ENCODE measurements around the gene RNF144A.

Gene RNF144A

DNA sequence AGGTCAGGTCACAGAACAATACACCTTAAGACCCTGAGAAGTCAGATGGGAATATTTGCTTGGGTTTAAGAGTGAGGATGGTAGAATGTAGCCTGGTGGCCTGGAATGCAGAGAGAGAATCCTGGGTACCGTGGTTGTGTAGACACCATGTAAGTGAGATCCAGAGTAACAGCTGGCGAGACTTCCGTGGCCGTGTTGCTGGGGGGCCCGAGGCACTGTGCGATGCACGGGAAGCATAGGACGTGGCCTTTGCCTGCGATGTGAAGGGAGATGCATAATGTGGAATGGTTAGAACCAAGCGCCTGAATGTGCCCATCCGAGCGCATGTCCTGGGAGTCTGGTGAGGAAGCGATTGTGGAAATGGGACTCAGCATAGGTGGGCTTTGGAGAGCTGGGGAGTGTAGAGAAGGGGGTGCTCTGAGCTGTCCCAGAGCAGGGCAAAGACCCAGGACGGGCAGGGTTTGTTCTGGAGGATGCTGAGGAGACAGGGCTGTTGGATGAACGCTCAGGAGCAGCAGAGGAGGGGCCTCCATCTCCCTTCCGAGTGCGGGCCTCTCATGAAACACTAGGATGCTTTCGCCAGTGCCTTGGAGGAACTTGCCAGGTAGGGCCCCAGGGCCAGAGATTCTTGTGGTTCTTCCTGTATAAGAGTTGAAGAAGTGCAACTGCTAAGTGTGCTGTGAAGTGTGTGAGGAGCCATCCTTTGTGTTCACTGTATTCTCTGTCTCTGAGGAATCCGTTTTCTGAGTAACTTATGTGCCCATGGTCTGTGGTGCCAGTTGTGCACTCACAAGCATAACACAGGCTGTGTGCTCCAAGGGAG, 7.1 kb downstream of the RNF144A start:
- TF ChIP-seq ZFX (IDR thresholded peaks at IDR 0.05; ENCODE audit: borderline replicate concordance) = no peak
- TF ChIP-seq, protein P1, sequence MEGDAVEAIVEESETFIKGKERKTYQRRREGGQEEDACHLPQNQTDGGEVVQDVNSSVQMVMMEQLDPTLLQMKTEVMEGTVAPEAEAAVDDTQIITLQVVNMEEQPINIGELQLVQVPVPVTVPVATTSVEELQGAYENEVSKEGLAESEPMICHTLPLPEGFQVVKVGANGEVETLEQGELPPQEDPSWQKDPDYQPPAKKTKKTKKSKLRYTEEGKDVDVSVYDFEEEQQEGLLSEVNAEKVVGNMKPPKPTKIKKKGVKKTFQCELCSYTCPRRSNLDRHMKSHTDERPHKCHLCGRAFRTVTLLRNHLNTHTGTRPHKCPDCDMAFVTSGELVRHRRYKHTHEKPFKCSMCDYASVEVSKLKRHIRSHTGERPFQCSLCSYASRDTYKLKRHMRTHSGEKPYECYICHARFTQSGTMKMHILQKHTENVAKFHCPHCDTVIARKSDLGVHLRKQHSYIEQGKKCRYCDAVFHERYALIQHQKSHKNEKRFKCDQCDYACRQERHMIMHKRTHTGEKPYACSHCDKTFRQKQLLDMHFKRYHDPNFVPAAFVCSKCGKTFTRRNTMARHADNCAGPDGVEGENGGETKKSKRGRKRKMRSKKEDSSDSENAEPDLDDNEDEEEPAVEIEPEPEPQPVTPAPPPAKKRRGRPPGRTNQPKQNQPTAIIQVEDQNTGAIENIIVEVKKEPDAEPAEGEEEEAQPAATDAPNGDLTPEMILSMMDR (IDR thresholded peaks at IDR 0.05) = no peak
- no peak overlapping the region for H3K27ac ChIP-seq

DNA sequence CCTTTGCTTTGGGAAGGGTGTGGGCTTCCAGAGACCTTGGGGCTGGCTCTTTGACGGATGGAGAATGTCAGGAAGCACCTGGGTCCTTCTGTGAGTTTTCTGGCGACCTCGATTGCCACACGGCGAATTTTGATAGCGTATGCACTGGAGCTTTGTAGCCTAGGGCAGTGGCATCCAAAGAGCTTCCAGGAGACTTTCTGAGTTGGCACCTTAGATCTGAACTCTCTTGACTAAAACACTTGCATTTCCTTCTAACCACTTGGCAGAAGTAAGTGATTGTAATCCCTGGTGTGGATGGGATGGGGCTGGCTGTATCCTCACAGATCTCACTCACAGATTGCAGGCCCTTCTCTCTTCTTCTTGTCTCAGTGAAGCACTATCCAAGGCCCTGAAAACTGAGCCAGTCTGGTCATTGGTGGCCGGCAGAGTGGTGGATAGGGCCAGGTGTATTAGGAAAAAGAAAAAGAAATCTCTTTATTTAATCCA, 7.8 kb downstream of the RNF144A start:
- no peak overlapping the region for H3K27ac ChIP-seq
- TF ChIP-seq, protein P1 (IDR thresholded peaks at IDR 0.05) = no peak
- no peak for TF ChIP-seq ZFX (IDR thresholded peaks at IDR 0.05; ENCODE audit: borderline replicate concordance)

DNA sequence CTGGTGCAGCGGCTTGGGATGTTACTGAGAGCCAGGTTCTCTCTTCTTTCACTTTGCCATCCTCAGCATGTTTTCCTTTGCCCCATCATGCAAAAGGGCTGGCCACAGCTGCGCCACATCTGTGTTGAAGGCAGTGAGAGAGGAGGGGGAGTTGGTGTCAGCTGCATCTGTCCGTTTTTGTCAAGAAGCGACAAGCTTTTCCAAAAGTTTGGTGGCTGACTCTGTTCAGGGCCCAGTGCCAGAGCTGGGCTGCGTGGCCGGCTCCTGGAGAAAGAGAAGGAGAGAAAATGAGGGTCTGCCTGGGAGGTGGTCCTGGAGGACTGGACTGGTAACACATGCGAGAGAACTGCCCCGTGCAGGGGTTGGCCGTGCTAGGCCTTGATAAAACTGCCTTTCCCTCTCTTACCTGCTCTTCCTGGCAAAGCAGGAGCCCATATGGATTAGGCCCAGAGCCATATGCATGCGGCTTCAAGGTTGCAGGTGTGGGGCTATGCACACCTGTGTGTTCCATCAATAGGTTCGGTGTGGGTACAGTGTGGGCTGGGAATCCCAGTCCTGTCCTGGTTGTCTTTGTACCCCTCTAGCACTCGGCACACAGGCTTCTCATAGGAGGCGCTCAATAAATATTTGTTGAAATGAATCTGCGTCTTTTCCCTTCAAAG, 9.0 kb downstream of the RNF144A start:
- H3K27ac ChIP-seq = no peak overlapping the region
- TF ChIP-seq, protein P1 (IDR thresholded peaks at IDR 0.05) = no peak
- no peak for TF ChIP-seq ZFX (IDR thresholded peaks at IDR 0.05; ENCODE audit: borderline replicate concordance)

DNA sequence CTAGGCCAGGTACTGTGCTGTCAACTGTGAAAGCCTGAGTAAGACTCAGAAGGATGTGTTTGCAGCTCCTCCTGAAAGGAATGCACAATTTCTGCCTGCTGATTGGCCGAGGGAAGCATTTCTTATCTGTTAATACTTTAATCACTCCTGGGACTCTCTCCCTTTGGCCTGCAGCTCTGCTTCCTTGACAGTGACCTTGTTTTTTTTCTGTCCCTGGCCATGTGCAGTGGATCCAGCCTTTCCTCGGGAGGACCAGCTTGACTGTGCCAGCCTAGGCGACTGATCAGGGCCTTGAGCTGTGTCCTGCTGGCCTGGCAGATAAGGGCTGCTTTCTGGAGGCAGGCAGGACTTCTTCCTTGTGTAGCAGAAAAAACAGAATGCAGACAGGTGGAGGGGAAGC, 10.0 kb downstream of the RNF144A start:
- H3K27ac ChIP-seq = no peak overlapping the region
- TF ChIP-seq, protein P1 (IDR thresholded peaks at IDR 0.05) = no peak
- no peak for TF ChIP-seq ZFX (IDR thresholded peaks at IDR 0.05; ENCODE audit: borderline replicate concordance)

DNA sequence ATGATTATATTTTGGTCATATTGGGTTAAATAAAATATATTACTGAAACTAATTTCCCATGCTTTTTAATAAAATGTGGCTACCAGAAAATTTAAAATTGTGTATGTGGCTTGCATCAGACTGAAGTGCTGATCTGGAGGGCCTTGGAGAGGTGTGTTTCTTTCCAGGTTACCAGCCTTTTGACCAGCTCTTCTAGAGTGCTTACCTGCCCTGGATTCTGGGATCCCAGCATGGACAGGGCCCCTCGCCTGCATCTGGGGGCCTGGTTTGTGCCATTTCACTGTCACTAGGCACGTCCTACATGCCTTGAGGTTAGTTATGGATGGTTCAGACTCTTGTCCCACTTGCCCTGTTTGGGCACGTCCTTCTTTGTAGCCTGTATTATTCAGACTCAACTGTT, 10.5 kb downstream of the RNF144A start:
- TF ChIP-seq ZFX (IDR thresholded peaks at IDR 0.05; ENCODE audit: borderline replicate concordance) = no peak
- TF ChIP-seq, protein P1 (IDR thresholded peaks at IDR 0.05) = no peak
- H3K27ac ChIP-seq = no peak overlapping the region

DNA sequence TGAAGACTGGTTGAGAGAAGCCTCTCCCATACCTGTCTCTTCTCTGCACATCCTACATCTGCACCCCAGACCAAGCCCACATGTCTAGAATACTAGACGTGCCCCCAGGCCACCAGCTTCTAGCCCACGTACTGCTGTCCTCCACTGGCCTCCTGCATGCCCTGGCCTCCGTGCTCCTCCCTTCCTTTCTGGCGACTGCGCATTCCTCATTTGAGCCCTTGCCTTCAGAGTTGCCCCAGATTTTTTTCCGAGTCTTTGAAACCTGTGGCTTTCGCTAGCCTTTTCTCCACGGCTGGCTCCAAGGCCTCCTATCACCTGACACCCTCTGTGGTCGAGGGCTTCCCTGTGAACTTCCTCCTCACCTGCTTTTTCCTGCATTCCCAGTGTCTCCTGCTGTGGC, 11.2 kb downstream of the RNF144A start:
- TF ChIP-seq ZFX (IDR thresholded peaks at IDR 0.05; ENCODE audit: borderline replicate concordance) = no peak
- TF ChIP-seq, protein P1 (IDR thresholded peaks at IDR 0.05) = no peak
- H3K27ac ChIP-seq = no peak overlapping the region
